SH-SY5Y (cell line): Measurements from ENCODE around the gene GYG1.

Source experiments
- GATA2 ChIP-seq: IDR thresholded peaks from 2 replicates; pipeline ENCODE4 v1.6.1; 2011; ENCODE audit warnings: mild to moderate bottlenecking, low read depth, low read length
- GATA3 ChIP-seq: IDR thresholded peaks from 2 replicates; pipeline ENCODE4 v1.6.1; 2011; ENCODE audit warnings: low read depth, mild to moderate bottlenecking, low read length, moderate library complexity

GYG1 gene

DNA sequence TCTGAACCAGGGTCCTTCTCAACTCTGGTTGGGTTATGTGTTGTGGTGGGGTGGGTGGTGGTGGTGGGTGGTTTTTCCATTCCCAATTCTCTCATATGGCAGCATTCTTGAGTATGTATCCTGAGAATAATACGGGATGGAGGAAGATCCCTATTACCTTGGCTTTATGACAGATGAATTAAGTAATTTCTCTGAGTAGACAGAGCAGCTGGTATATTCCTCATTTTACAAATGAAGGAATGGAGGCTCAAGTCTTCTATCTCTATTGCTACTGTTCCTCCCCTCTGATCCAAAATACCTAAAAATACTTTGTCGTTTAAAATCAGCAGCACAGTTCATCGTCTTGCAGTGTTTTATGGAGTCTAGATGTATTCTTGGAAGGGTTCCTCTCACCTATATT lies 10.4 kb downstream of the GYG1 start:
- TF ChIP-seq GATA2 (no peak), GATA3 (no peak)

DNA sequence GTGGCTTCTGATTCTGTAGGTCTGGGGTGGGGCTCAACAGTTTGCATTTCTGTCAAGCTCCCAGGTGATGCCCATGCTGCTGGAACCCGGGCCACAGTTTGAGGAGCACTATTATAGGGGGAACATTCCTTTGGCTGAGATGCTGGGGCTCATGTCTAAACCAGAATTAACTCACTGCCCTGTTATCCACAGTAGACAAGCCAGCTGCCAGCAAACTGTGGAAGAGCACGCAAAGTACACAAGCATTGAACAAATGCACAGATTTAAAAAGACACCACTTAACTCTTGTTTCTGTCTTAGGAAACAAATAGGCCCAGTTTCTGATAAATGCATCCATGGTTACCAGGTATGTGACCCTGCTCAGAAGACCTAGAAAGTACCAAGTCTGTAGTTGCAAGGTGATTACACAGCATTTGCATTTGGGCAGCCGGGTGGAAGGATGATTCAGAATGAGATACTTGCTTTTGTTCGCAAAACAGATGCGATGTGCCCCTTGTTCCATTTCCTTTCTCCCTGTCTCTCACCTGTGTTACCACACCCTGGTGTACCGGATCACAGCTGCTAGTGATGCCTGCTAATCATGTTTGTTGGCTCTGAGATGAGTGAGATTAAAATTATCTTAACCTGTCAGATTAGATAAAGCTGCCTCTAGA lies 12.4 kb downstream of the GYG1 start:
- no peak for TF ChIP-seq GATA2
- no peak for TF ChIP-seq GATA3

DNA sequence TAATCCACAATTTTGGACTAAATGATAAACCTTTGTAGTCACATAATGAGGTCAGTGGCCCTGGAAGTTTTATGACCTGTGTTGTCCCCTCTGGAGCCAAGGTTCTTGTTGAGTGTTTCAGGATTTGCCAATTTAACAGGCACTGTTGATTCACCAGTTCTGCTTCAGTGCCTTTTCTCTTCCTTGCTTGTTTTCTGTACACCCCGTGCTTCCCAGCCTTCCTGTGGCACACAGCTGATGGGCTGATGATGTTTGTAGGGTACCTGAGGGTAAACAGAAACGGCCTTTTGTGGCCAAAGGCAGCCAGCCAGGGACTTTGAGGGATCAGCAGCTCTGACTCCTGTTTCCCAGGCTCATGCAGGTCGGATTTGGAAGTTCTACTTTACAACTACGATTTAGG lies 13.3 kb downstream of the GYG1 start:
- TF ChIP-seq GATA2 (no peak), GATA3 (no peak)

DNA sequence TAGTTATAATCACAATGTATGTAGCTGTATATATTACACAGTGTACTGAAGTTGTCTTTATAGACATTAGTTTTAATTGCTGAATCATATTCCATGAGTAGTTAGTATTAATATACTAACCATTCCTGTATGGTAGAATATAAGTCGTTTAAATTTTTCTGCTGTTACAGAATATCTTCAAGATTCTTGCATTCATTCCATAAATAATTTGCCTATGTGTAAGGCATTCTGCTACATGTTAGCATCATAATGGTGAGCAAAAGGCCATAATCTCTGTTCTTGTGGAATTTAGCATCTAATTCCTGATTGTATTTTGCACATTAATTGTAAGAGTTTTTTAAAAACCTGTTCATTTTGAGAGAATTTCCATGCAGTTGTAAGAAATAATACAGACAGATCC lies 14.1 kb downstream of the GYG1 start:
- TF ChIP-seq GATA3 (no peak), GATA2 (no peak)

DNA sequence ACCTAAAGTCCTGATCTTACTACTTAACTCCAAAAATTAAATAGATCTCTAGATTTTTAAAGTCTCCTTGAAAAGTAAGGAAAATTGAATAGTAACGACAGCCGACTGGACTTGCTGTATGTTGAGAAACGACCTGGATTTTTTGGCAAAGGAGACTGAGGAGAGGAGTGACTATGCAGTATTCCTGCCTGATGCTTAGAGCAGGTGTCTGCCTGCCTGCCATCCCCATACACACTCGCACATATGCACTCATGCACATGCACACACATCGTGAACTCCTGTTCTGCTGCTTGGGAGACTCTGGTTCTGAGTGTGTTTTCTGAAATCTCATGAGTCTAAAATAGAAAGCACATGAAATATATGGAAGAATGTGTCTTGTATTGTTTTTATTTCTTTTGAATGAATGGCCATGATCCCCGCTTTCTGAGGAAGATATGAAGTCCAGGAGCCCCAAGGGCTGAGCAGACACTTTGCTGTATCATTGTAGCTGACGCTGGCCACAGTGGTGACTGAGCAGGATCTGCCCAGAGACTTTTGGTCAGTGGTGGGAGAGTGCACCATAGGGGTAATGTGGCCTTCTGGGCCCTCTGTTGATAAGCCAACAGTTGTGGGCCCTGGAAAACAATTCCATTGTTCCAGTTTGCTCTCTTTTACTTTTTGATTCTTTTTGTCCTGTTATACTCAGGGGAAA lies 16.4 kb downstream of the GYG1 start:
- no peak for TF ChIP-seq GATA2
- no peak for TF ChIP-seq GATA3

DNA sequence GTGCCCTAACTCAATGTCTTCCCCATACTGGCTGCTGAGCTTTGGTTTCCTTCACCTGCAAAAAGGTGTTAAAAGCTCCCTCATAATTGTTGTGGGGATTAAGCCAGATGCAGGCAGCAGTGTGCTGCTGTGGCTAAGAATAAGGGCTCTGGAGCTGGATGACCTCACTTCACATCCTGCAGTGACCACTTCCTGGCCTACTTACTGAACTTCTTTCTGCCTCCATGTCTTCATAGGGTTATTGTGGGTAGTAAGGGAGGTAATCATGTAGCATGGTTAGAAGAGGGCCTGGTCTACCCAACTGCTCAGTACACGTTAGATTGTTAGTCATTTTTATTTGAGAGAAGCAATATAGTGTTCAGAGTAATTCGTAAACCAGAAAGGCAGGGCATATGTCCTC lies 18.4 kb downstream of the GYG1 start:
- TF ChIP-seq GATA2 (no peak), GATA3 (no peak)

DNA sequence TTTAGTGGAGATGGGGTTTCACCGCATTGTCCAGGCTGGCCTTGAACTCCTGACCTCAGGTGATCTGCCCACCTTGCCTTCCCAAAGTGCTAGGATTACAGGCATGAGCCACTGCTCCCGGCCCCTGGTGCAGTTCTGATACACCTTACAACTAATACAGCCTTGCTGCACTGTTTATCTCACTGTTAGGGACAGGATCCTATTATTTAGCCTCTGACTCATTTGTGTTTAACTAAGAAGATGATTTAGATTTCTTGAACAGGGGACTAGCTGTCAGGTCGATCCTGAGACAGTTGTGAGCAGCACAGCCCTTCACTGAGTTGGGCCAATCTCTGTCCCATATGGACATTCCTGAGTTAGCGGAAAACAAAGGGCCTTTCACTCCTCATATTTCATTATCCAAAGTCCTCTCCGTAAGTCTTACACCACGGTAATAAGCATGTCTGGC lies 19.2 kb downstream of the GYG1 start:
- no peak for TF ChIP-seq GATA2
- no peak for TF ChIP-seq GATA3

DNA sequence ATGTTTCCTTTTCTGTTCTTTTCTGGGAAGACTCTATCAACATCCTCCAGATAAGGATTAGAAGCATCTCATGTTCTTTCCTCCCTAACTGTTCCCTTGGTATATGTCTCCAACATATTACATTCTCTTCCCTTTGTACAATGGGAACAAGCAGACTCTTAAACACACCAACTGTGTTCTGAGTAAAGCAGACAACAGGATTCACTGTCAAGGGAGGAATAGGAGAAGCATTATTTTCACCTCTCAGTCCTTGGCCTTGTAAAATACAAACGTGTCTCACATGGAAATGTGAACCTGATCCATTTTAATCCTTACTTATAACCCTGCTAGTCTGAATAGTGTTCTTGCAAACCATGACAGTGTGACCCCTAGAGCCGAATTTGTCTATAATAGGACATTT lies 19.6 kb downstream of the GYG1 start:
- TF ChIP-seq GATA3 (no peak), GATA2 (no peak)

DNA sequence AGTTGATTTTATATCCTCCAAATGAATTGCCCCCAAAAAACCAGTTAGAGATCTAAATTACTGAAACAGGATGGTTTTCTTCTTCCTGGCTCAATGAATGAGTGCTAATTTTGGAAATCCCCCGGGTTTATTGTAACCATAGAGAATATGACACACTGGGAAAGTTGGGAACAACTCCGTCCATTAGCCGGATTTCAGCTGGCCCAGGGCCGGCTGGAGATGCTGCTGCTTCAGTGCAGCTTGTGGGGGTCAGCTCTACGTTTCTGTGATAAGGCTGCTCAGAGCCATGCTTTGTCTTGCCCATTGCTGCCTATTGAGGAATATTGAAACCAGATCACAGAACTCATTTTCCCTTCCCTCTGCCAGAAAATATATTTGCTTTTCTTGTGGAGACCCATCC lies 20.3 kb downstream of the GYG1 start:
- no peak for TF ChIP-seq GATA3
- no peak for TF ChIP-seq GATA2

DNA sequence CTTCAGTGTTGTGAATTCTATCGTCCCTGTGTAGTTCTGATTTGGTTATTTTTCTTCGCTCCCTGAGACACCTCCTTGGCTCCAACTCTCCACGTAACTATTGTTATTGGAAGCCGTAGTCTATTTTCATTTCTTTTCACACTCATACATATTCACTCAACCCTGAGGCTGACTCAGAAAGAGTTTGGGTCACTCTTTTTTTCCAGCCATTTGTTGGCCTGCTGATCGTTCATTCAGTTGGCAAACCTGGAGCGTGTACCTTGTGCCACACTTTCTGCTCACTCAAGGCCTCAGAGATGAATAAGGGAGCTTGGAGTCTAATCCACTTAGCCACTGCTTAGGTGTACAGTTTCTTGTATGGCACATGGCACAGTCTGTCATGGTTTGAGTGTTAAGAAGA lies 22.4 kb downstream of the GYG1 start:
- no peak for TF ChIP-seq GATA3
- TF ChIP-seq GATA2: no peak

DNA sequence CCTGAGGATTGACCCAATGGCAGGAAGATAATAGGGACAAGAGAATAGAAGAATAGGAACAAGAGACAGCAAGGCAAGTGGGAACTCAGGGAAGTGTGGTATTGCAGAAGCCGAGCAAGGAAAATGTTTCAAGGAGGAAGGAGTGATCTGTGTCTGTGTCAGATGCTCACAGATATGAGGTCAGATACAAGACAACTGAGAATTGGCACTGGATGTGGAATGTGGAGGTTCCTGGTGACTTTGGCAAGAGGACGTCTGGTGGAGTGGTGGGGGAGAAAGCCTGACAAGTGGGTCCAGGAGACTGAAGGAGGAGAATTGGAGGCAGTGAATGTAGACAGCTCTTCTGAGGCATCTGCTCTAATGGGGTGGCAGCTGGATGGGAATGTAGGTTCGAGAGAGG lies 24.1 kb downstream of the GYG1 start:
- TF ChIP-seq GATA3 (no peak), GATA2 (no peak)

DNA sequence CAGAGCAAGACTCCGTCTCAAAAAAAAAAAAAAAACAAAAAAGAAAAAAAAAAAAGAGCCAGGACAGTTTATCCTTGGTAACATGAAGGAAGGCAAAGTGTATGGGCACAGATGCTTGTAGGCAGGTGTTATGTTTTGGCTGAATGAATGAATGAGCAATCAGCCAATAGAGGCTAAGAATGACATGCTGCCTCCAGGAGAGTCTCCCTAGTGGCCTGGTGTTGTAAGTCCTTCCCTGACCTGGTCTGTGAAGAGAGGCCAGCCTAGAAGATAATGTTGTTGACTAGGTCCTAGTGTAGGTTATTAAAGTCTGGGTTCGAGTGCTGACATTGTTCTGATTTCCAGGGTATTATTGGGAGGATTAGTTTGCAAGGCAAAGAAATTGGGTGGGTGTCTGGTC lies 24.9 kb downstream of the GYG1 start:
- TF ChIP-seq GATA2: no peak
- no peak for TF ChIP-seq GATA3

DNA sequence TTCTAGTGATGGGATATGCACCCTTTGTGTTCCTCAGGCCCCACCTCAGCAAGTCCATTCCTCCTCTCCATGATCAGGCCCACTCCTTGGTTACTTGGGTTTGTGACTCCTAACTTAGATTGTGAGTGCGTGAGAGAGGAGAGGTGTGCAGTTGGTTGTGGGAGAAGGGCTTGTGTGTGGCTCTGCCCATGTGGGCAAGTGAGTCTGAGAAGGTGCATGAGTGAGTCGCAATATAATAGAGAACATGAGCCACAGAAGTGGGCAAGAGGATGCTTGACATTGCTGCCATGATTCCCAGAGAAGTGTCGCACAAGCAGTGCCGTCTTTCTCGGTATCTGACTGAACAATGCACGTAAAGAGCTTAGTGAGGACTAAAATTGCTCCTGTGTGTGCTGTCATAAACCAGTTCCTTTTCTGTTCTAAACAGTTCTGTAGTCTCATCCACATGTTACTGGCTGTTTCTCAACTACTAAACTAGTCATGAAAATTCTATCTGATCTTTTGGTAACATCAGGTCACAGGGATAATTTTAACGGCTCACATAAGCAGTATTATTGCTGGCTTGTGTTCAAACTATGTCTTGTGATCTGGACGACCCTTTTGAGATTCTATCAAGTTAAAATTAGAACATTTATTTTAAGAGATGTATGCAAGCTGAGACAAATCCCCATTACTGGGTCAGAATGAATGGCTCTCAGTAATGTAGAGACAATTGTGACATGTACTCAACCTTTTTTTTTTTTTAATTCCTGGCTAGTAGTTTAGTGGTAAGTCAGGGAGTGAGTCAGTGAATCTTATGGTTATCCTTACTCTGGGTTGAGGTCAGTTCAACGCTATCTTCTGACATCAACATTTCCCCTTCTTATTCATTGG lies 25.6 kb downstream of the GYG1 start:
- TF ChIP-seq GATA3 (no peak), GATA2 (no peak)

DNA sequence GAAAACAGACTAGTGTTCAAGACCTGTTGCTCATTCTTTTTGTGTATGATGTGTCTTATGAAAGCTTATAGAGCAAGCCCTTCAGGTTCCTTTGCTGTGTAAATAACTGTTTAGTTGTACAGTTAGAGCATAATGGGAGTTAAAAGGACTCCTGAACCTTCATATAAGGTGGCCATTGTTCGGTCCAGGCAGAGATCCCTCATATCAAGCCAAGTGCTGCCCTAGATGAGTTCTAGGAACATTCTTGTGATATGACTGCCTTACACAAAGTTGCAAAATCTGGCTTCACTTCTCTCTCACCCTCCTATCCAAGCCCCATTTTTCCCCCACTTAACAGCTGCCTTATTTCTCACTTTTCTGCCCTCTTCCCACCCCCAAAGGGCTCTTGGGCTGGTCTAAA lies 26.9 kb downstream of the GYG1 start:
- TF ChIP-seq GATA3 (no peak), GATA2 (no peak)

DNA sequence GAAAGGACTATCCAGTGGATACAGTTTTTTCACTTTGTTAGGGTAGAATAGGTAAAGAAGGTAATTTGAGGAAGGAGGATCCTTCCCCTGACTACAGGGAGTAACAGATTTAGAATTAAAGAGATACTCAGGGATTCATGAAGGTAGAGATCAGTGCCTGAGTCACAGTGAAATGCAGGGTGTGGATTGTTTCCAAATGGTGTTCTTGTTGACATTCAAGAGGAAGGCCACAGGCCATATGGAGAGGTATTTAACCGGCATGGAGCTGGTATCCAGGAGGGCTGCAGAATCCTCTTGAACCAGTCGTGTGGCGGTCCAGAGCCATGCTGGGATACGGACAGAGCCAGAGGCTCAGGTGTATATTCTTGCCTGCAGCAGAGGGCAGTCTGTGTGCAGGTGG lies 28.2 kb downstream of the GYG1 start:
- no peak for TF ChIP-seq GATA3
- TF ChIP-seq GATA2: no peak
